IMR-90 (cell line): ENCODE results near the gene PACSIN2. TPM values are rescaled to one million over a fixed set of nuclear protein-coding genes. Genes with fewer than 3 reads are reported as not detected.

Experiments used
- ATAC-seq: fragments of 200-7000 bp; cut with Tn5 transposase; 2 replicates; pipeline ENCODE4 v1.9.1; 2020; ENCODE audit warnings: low read depth, mild to moderate bottlenecking, moderate library complexity
- BruUV-seq: library from RNA; stranded (reverse); fragments of 400-500 nt; replicated peaks from 2 replicates; lab custom pipeline; 2021; lab: Mats Ljungman, UMichigan
- CTCF ChIA-PET: fragments of 300-600 bp; formaldehyde crosslinking; extraction: SDS; loops from one replicate; lab custom pipeline; 2021; ENCODE audit warnings: antibody characterized with exemption; lab: Yijun Ruan, JAX
- POLR2A ChIA-PET: fragments of 300-600 bp; sonication (Branson Sonifier 250); formaldehyde crosslinking; loops from one replicate; lab custom pipeline; 2022; ENCODE audit warnings: antibody characterized with exemption; ENCODE audit not compliant: unreplicated experiment; lab: Charles Lee
- DNase-seq: peaks from one replicate; pipeline ENCODE4 v3.0.0; 2013
- H2AFZ ChIP-seq: replicated peaks from 2 replicates; pipeline ENCODE3; 2013; ENCODE audit warnings: low read length, mild to moderate bottlenecking; ENCODE audit not compliant: poor library complexity
- H2AK5ac ChIP-seq: 2 replicates; pipeline ENCODE4 v1.6.1; 2013; ENCODE audit warnings: low read depth, low read length, inconsistent platforms
- H2AK9ac ChIP-seq: replicated peaks from 2 replicates; pipeline ENCODE3; 2013; ENCODE audit warnings: mild to moderate bottlenecking, low read depth, low read length, moderate library complexity; ENCODE audit not compliant: poor library complexity
- H2BK120ac ChIP-seq: 2 replicates; pipeline ENCODE4 v1.6.1; 2013; ENCODE audit warnings: low read depth, low read length, inconsistent platforms
- H2BK15ac ChIP-seq: 3 replicates; pipeline ENCODE4 v1.6.1; 2013; ENCODE audit warnings: low read depth, low read length, inconsistent platforms
- H2BK20ac ChIP-seq: 2 replicates; pipeline ENCODE4 v1.6.1; 2013; ENCODE audit warnings: low read depth, mild to moderate bottlenecking, inconsistent platforms, low read length, moderate library complexity
- H2BK5ac ChIP-seq: 2 replicates; pipeline ENCODE4 v1.6.1; 2013; ENCODE audit warnings: mild to moderate bottlenecking, low read depth, low read length, inconsistent platforms; ENCODE audit not compliant: poor library complexity, severe bottlenecking
- H3K14ac ChIP-seq: replicated peaks from 2 replicates; pipeline ENCODE4 v1.6.1; 2013; ENCODE audit warnings: low read depth, low read length, inconsistent platforms
- H3K18ac ChIP-seq: 2 replicates; pipeline ENCODE4 v1.6.1; 2013; ENCODE audit warnings: low read depth, low read length, control low read depth
- H3K23ac ChIP-seq: 2 replicates; pipeline ENCODE4 v1.6.1; 2013; ENCODE audit warnings: low read depth, low read length, inconsistent platforms
- H3K27ac ChIP-seq: 2 replicates; pipeline ENCODE4 v1.5.1; 2013; ENCODE audit warnings: mild to moderate bottlenecking, control low read depth, low read length; ENCODE audit not compliant: insufficient read depth
- H3K27me3 ChIP-seq: 2 replicates; pipeline ENCODE4 v1.6.1; 2013; ENCODE audit warnings: low read length; ENCODE audit not compliant: control insufficient read depth, insufficient read depth
- H3K36me3 ChIP-seq: 2 replicates; pipeline ENCODE4 v1.6.1; 2013; ENCODE audit warnings: low read length, mixed read lengths; ENCODE audit not compliant: control insufficient read depth, insufficient read depth
- H3K4ac ChIP-seq: 2 replicates; pipeline ENCODE4 v1.6.1; 2013; ENCODE audit warnings: low read depth, low read length, inconsistent platforms
- H3K4me1 ChIP-seq: 2 replicates; pipeline ENCODE4 v1.6.1; 2013; ENCODE audit warnings: low read length, mixed read lengths; ENCODE audit not compliant: control insufficient read depth, insufficient read depth
- H3K4me2 ChIP-seq: 2 replicates; pipeline ENCODE4 v1.6.1; 2013; ENCODE audit warnings: low read depth, mild to moderate bottlenecking, control low read depth, low read length, moderate library complexity
- H3K4me3 ChIP-seq: 2 replicates; pipeline ENCODE4 v1.5.1; 2013; ENCODE audit warnings: low read depth, mild to moderate bottlenecking, control low read depth, low read length, moderate library complexity; ENCODE audit not compliant: insufficient read depth
- H3K56ac ChIP-seq: 2 replicates; pipeline ENCODE4 v1.6.1; 2013; ENCODE audit warnings: low read length, inconsistent platforms; ENCODE audit not compliant: insufficient read depth; ENCODE audit errors: extremely low read depth
- H3K79me1 ChIP-seq, 2 experiments: 2 replicates each; pipeline ENCODE4 v1.6.1; 2013; ENCODE audit warnings: low read length in 2 of 2, inconsistent platforms in 1 of 2, low read depth in 1 of 2
- H3K9ac ChIP-seq: 2 replicates; pipeline ENCODE4 v1.6.1; 2013; ENCODE audit warnings: low read depth, low read length, control low read depth
- H3K9me1 ChIP-seq: 2 replicates; pipeline ENCODE4 v1.6.1; 2013; ENCODE audit warnings: low read length, inconsistent platforms; ENCODE audit not compliant: insufficient read depth
- H3K9me3 ChIP-seq: 2 replicates; pipeline ENCODE4 v1.6.1; 2013; ENCODE audit warnings: low read length; ENCODE audit not compliant: control insufficient read depth, insufficient read depth
- H4K20me1 ChIP-seq: 2 replicates; pipeline ENCODE4 v1.6.1; 2013; ENCODE audit warnings: low read length, inconsistent platforms; ENCODE audit not compliant: insufficient read depth
- H4K5ac ChIP-seq: 2 replicates; pipeline ENCODE4 v1.6.1; 2013; ENCODE audit warnings: mild to moderate bottlenecking, low read depth, low read length, control low read depth
- H4K8ac ChIP-seq, 2 experiments: 2 replicates each; pipeline ENCODE4 v1.6.1; 2013; ENCODE audit warnings: low read depth in 2 of 2, low read length in 2 of 2, control low read depth in 1 of 2, inconsistent platforms in 1 of 2
- H4K91ac ChIP-seq: 2 replicates; pipeline ENCODE4 v1.6.1; 2013; ENCODE audit warnings: low read depth, low read length, inconsistent platforms; ENCODE audit not compliant: insufficient read depth
- CEBPB ChIP-seq: IDR thresholded peaks from 2 replicates; pipeline ENCODE4 v1.6.1; 2012; ENCODE audit warnings: low read depth, low read length, improper control_type of control experiment
- CHD1 ChIP-seq: IDR thresholded peaks from 2 replicates; pipeline ENCODE4 v1.6.1; 2012; ENCODE audit warnings: low read depth, low read length, improper control_type of control experiment
- ELK1 ChIP-seq: fragments of 150-350 bp; IDR thresholded peaks from 2 replicates; pipeline ENCODE4 v1.6.1; 2016; ENCODE audit warnings: low read depth, mild to moderate bottlenecking, low read length, moderate library complexity, borderline replicate concordance
- MAZ ChIP-seq: IDR thresholded peaks from 2 replicates; pipeline ENCODE4 v1.6.1; 2012; ENCODE audit warnings: low read depth, mild to moderate bottlenecking, low read length, improper control_type of control experiment, moderate library complexity, borderline replicate concordance
- NFE2L2 ChIP-seq: fragments of 150-350 bp; IDR thresholded peaks from 2 replicates; pipeline ENCODE4 v1.6.1; 2016; ENCODE audit warnings: low read depth, mild to moderate bottlenecking, low read length
- RFX5 ChIP-seq: IDR thresholded peaks from 2 replicates; pipeline ENCODE4 v1.8.0; 2012; ENCODE audit warnings: low read depth, mild to moderate bottlenecking, low read length, moderate library complexity
- USF2 ChIP-seq: fragments of 150-350 bp; IDR thresholded peaks from 2 replicates; pipeline ENCODE4 v1.6.1; 2017; ENCODE audit warnings: mild to moderate bottlenecking, antibody characterized with exemption, low read length, low read depth
- WGBS, 2 experiments: methylation state at CpG; one replicate each; pipeline versions ENCODE4 v1.1.5 to v1.1.7; 2013; ENCODE audit warnings: missing lambda C conversion rate in 2 of 2; ENCODE audit not compliant: insufficient read length in 1 of 2; ENCODE audit errors: extremely low coverage in 2 of 2; 5-methylcytosine and 5-hydroxymethylcytosine counted together
- dilution Hi-C: fragments of 300-500 bp; cut with HindIII; formaldehyde crosslinking; loops from one replicate; pipeline ENCODE4 v1.14.3; 2018; ENCODE audit warnings: low sequenced_read_pairs; ENCODE audit not compliant: unreplicated experiment
- in situ Hi-C: fragments of 300-500 bp; cut with MboI; formaldehyde crosslinking; loops from 3 replicates; pipeline ENCODE4 v1.14.3; 2019; ENCODE audit warnings: low sequenced_read_pairs, inconsistent platforms, mixed read lengths
- intact Hi-C: fragments of 100-400 bp; cut with micrococcal nuclease; formaldehyde crosslinking; loops from 2 replicates; pipeline ENCODE4 v1.10.0; 2022
- polyA plus RNA-seq, 3 experiments: library from polyadenylated mRNA; depleted of rRNA; stranded (reverse); fragments of >200 nt; gene quantifications; 2 replicates each; pipeline ENCODE4 v1.2.3, GENCODE V29; 2012; ENCODE audit warnings: low replicate concordance in 1 of 3
- total RNA-seq: library from RNA; depleted of rRNA; stranded (reverse); fragments of >200 nt; gene quantifications from 2 replicates; pipeline ENCODE4 v1.2.3, GENCODE V29; 2012

PACSIN2 gene
- total and polyA plus RNA-seq, 2 of the 4 experiments (the other 2 are of a cell fraction) = 85.0 to 118 TPM

- H2BK5ac ChIP-seq = no peak overlapping the region
- H2BK20ac ChIP-seq = no peak overlapping the region
- no peak overlapping the region for H3K4ac ChIP-seq
- no peak overlapping the region for H4K8ac ChIP-seq
- no peak overlapping the region for H2BK15ac ChIP-seq
- no peak overlapping the region for H3K23ac ChIP-seq
- no peak overlapping the region for H3K27ac ChIP-seq
- no peak for TF ChIP-seq RFX5
- no peak for TF ChIP-seq ELK1
- TF ChIP-seq CHD1 = no peak
- TF ChIP-seq MAZ = no peak
- TF ChIP-seq CEBPB = no peak
- TF ChIP-seq USF2 = no peak
- no peak for TF ChIP-seq NFE2L2
- ChIA-PET CTCF (no interaction called here), POLR2A (no interaction called here)
- DNase-seq (no peak), ATAC-seq (no peak)
- peaks cover 19 to 35% of the 10 kb centered on the region in 2 experiments for H3K79me1 ChIP-seq
- no TSS peak for BruUV-seq
- H3K27me3 ChIP-seq = no peaks in the 10 kb centered on the region
- H3K9ac ChIP-seq = no peak overlapping the region
- H3K14ac ChIP-seq = no peak overlapping the region
- H2AK5ac ChIP-seq = no peak overlapping the region
- intact Hi-C loops (no loop called here), dilution Hi-C loops (no loop called here), in situ Hi-C loops (no loop called here)
- no peak overlapping the region for H3K56ac ChIP-seq
- no peak overlapping the region for H4K5ac ChIP-seq
- H2AK9ac ChIP-seq = peak overlapping the region; percentile 25
- peaks cover 60% of the 10 kb centered on the region for H3K36me3 ChIP-seq
- no peaks in the 10 kb centered on the region for H3K4me1 ChIP-seq
- H3K18ac ChIP-seq = no peak overlapping the region
- no peaks in the 10 kb centered on the region; the same call in 1 of the 2 replicates for H4K20me1 ChIP-seq
- WGBS, 2 experiments = no CpG with 5 or more reads among the region's 7 CpGs
- H4K91ac ChIP-seq = no peak overlapping the region
- H3K4me2 ChIP-seq = no peak overlapping the region
- H3K9me1 ChIP-seq = peaks cover 5% of the 10 kb centered on the region
- H2AFZ ChIP-seq = no peak overlapping the region
- no peaks in the 10 kb centered on the region for H3K9me3 ChIP-seq
- no peak overlapping the region for H2BK120ac ChIP-seq
- H3K4me3 ChIP-seq = no peak overlapping the region
Observed at GRCh38 chr22:42887120-42887519, 127.8 kb downstream of the PACSIN2 start.
